ENCODE results near the gene FAM227A.

The FAM227A gene

GRCh38 chr22:38531251-38531938, 124.8 kb downstream of the FAM227A start:
- TF ChIP-seq, protein P1, sequence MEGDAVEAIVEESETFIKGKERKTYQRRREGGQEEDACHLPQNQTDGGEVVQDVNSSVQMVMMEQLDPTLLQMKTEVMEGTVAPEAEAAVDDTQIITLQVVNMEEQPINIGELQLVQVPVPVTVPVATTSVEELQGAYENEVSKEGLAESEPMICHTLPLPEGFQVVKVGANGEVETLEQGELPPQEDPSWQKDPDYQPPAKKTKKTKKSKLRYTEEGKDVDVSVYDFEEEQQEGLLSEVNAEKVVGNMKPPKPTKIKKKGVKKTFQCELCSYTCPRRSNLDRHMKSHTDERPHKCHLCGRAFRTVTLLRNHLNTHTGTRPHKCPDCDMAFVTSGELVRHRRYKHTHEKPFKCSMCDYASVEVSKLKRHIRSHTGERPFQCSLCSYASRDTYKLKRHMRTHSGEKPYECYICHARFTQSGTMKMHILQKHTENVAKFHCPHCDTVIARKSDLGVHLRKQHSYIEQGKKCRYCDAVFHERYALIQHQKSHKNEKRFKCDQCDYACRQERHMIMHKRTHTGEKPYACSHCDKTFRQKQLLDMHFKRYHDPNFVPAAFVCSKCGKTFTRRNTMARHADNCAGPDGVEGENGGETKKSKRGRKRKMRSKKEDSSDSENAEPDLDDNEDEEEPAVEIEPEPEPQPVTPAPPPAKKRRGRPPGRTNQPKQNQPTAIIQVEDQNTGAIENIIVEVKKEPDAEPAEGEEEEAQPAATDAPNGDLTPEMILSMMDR (conservative IDR thresholded peaks at IDR 0.05; ENCODE audit: low read depth, low read length), result no peak
- no peak overlapping the region for H3K4me3 ChIP-seq (ENCODE audit: low read depth, low read length)
- DNase-seq (ENCODE audit: low read depth), result no peak
